Measurements from ENCODE around the gene TFF2.

DNA sequence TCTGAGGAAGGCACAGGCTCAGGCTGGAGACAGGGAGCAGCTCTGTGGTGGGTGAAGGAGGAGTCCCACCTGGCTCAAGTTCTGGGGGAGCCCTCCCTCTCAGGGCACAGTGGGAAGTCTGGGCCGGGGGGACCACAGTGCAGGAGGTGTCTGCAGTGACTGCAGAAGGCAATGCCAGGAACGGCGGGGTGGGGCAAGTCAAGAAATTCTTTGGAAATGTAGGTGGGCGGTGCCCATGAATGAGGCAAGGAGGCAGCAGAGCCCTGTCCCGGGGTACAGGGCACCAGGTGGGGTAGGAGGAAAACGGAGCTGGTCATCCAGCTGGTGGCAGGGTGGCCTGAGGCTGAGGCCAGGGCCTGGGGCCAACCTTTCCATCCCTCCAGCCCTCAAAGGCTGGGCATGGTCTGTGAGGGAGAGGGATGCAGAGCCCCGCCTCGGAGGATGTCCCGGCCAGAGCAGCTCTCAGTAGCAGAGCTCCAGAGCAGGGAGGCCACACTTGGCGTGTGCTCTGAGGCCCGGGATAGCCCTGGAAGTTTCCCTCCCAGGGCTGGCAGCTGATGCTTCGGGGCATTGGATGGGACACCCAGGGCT lies 40.3 kb downstream of the TFF2 start:
- TF ChIP-seq, protein P1, sequence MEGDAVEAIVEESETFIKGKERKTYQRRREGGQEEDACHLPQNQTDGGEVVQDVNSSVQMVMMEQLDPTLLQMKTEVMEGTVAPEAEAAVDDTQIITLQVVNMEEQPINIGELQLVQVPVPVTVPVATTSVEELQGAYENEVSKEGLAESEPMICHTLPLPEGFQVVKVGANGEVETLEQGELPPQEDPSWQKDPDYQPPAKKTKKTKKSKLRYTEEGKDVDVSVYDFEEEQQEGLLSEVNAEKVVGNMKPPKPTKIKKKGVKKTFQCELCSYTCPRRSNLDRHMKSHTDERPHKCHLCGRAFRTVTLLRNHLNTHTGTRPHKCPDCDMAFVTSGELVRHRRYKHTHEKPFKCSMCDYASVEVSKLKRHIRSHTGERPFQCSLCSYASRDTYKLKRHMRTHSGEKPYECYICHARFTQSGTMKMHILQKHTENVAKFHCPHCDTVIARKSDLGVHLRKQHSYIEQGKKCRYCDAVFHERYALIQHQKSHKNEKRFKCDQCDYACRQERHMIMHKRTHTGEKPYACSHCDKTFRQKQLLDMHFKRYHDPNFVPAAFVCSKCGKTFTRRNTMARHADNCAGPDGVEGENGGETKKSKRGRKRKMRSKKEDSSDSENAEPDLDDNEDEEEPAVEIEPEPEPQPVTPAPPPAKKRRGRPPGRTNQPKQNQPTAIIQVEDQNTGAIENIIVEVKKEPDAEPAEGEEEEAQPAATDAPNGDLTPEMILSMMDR (IDR thresholded peaks at IDR 0.05): no peak
- TF ChIP-seq POLR2A (IDR thresholded peaks at IDR 0.05): no peak

All from transverse colon (tissue), 3 donors.